ENCODE results near the gene IL17REL.

IL17REL gene

DNA sequence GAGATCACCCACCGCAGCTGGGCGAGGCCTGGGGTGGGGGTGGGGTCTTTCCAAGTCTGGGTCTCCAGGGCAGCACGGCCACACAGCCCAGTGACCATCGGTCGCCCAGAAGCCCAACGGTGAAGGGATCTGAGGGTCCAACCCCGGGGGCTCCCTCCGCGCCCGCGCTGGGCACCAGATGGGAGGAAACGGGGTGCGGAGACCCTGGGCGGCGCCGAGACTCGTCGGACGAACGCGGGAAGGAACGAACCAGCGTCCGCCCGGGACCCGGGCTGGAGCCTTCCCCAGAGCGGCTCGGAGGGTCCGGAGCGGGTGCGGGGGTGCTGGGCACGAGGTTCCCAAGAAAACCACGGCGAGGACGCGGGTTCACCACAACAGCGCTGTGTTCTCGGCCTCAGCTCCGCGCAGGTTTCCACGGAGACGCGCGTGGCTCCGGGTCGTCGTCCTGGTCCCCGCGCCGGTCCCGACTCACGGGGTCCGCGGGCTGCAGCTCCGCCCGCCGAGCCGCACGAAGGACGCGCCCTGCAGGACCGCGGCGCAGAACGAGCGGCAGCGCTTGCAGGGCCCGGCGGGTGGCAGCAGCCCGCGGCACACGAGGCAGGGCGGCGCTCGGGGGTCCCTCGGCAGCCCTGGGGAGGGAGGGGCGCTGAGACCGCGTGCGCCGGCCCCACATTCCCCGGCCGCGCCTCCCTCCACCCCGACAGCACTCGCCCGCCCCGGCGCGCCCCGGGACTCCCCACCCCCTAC, 2.3 kb upstream of the IL17REL start:
- Histone ChIP-seq H3K36me3 (ENCODE audit: control insufficient read depth, insufficient read depth, low read length) (no peaks in the 10 kb centered on the region), H3K9ac (ENCODE audit: low read length) (no peak overlapping the region), H3K4me1 (ENCODE audit: control insufficient read depth, insufficient read depth, low read length) (peaks cover 61% of the 10 kb centered on the region), H3K27me3 (ENCODE audit: control insufficient read depth, insufficient read depth, low read length) (peaks cover 69% of the 10 kb centered on the region), H3K4me3 (ENCODE audit: low read length) (no peak overlapping the region), H3K9me3 (ENCODE audit: control insufficient read depth, low read length) (no peaks in the 10 kb centered on the region)

DNA sequence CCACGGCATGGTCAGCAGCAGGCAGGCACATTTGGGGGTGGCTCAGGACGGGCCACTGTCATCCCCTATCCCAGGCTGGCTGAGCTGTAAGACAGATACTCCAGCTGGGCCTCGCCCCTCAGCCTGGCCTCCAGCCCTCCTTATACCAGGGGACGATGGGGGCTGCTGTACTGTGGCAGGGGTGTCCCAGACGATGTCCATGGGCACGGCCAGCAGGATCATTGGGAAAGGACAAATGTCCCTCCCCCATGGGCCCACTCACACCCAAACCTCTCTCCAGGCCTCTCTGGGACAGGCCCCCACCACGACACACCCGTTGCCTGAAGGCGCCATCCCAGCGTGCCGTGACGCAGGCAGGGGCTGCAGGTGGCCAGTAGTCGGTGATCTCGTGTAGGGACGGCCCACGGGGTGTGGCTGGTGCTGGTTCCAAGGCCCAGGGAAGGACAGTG, 1.5 kb upstream of the IL17REL start:
- Histone ChIP-seq H3K27me3 (ENCODE audit: control insufficient read depth, insufficient read depth, low read length) (peaks cover 71% of the 10 kb centered on the region), H3K4me1 (ENCODE audit: control insufficient read depth, insufficient read depth, low read length) (peaks cover 61% of the 10 kb centered on the region), H3K9ac (ENCODE audit: low read length) (no peak overlapping the region), H3K36me3 (ENCODE audit: control insufficient read depth, insufficient read depth, low read length) (no peaks in the 10 kb centered on the region), H3K4me3 (ENCODE audit: low read length) (no peak overlapping the region), H3K9me3 (ENCODE audit: control insufficient read depth, low read length) (no peaks in the 10 kb centered on the region)

DNA sequence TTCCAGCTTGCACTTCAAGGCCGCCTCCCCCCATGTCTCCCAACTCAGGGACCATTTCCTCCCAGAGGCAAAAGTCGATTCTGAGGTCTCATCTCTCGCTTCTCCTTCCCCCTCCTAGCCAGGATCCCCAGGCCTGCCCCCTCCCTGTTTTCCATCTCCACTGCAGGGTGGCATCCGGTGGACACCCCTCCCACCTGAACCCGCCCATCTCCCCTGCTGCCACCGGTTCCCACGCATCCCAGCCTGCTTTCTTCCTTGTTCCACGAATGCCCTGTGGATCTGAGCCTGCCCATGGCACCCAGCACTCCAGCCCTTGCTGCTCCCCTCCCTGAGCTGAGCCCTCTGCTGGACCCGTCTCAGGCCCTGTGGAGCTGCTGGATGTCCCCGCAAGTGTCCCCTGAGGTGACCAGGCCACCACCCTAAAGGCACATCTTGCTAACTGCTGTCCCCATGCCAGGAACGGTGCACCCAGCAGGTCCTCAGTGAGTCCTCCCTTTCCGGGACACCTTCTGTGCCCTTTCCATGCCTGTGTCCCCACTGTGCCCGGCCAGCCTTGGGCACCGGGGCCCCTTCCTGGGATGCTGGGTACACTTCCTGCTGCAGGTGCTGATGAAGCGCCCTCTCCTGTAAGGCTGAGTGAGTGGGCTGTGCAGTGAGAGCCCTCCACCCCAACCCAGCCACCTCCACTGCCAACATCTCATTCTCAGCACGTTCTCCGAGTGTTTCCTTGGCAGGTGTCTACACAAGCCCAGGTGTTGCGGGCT, 936 bp downstream of the IL17REL start:
- Histone ChIP-seq H3K9me3 (ENCODE audit: control insufficient read depth, low read length) (no peaks in the 10 kb centered on the region), H3K9ac (ENCODE audit: low read length) (no peak overlapping the region), H3K27me3 (ENCODE audit: control insufficient read depth, insufficient read depth, low read length) (peaks cover 59% of the 10 kb centered on the region), H3K36me3 (ENCODE audit: control insufficient read depth, insufficient read depth, low read length) (no peaks in the 10 kb centered on the region), H3K4me1 (ENCODE audit: control insufficient read depth, insufficient read depth, low read length) (peaks cover 67% of the 10 kb centered on the region), H3K4me3 (ENCODE audit: low read length) (no peak overlapping the region)

DNA sequence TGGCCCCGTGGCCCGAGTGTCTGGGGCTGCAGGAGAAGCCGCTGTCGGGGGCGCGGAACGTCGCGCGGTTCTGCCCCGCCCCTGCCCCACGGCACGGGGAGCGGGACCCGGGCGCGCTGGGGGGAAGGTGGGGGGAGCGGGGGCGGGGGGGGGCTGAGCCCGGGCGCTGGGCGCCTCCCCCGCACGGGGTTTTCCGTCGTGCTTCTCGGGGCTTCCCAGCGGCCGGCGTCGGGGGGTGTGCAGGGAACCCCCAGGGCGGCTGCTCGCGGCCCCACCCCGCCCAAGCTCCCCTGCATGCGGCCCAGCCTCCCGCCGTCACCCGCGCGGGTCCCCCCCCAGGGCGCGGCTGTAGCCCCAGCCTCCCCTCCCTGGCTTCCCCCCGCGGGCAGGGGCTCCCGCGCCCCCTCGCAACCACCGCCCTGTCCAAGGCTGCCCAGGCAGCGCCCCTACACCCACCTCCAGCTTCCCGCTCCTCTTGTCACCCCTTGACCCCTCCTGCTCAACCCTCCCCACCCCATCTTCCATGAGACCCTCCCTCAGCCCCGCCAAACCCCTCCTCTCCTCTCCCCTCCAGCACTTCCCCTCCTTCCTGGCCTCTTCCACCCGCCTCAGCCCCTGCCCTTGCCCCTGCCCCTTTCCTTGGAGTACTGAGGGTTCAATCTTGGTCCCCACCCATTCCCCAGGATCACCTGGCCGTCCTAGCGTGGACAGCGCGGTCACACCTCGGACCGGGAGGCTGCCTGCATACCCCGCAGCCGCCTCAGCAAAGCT, 1.7 kb downstream of the IL17REL start:
- no peaks in the 10 kb centered on the region for H3K9me3 ChIP-seq (ENCODE audit: control insufficient read depth, low read length)
- H3K4me3 ChIP-seq (ENCODE audit: low read length), result no peak overlapping the region
- peaks cover 52% of the 10 kb centered on the region for H3K27me3 ChIP-seq (ENCODE audit: control insufficient read depth, insufficient read depth, low read length)
- peaks cover 66% of the 10 kb centered on the region for H3K4me1 ChIP-seq (ENCODE audit: control insufficient read depth, insufficient read depth, low read length)
- H3K36me3 ChIP-seq (ENCODE audit: control insufficient read depth, insufficient read depth, low read length), result no peaks in the 10 kb centered on the region
- H3K9ac ChIP-seq (ENCODE audit: low read length), result no peak overlapping the region

DNA sequence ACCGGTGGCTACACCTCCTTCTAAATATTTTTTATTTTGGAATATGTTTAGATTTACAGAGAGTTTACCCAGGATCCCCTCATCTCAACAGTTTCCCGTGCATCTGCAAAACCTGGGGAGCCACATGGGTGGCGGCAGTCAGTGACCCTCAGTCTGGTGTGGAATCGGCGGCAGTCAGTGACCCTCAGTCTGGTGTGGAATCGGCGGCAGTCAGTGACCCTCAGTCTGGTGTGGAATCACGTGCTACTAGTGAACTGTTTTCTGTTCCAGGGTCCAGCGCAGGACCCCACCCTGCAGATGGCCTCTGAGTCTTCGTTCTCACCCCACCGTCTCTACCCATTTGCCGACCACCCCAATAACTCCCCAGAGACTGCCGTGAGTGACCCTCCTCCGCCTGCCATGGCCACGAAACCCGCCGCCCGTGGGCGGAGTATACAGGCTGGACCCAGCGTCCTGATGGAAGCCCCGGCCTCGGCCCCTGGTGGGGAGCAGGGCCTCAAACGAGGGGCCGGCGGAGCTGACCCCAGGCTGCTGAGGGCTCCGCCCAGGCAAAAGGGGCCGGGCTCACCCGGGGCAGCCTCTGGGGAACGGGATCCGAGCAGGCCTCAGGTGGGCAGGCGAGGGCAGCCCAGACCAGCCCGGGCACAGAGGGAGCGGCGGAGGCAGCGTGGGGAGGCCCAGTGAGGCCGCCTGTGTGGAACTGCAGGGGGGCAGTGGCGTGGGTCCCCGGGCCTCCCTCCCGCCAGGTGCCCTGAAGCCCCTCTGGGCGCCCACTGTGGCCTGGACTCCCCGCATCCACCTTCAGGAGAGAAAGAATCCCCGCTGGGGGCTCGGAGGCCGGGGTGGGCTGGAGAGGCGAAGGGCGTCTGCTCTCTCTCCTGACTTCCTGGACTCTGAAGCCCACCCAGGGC, 2.5 kb downstream of the IL17REL start:
- Histone ChIP-seq H3K9me3 (ENCODE audit: control insufficient read depth, low read length) (no peaks in the 10 kb centered on the region), H3K4me3 (ENCODE audit: low read length) (no peak overlapping the region), H3K27me3 (ENCODE audit: control insufficient read depth, insufficient read depth, low read length) (peaks cover 49% of the 10 kb centered on the region), H3K9ac (ENCODE audit: low read length) (no peak overlapping the region), H3K36me3 (ENCODE audit: control insufficient read depth, insufficient read depth, low read length) (no peaks in the 10 kb centered on the region), H3K4me1 (ENCODE audit: control insufficient read depth, insufficient read depth, low read length) (peaks cover 68% of the 10 kb centered on the region)

DNA sequence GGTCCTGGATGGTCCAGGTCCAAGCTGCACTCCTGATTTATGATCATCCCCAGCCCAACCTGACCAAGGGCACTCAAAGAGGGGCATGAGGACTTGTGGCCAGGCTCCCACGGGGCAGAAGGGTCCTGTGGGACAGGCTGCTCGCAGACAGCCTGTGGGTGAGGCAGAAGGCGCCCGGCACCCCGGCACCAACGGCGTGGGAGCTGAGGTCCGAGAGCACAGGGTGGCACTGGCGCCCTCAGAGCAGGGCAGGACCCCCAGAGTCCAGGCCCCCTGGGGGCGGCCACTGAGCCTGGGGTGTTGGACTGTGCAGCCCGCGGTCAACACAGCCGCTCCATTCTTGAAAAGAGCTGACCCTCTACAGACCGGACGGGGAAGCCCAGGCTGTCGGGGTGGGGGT, 3.3 kb downstream of the IL17REL start:
- Histone ChIP-seq H3K36me3 (ENCODE audit: control insufficient read depth, insufficient read depth, low read length) (no peaks in the 10 kb centered on the region), H3K27me3 (ENCODE audit: control insufficient read depth, insufficient read depth, low read length) (peaks cover 41% of the 10 kb centered on the region), H3K9ac (ENCODE audit: low read length) (no peak overlapping the region), H3K4me3 (ENCODE audit: low read length) (no peak overlapping the region), H3K9me3 (ENCODE audit: control insufficient read depth, low read length) (no peaks in the 10 kb centered on the region), H3K4me1 (ENCODE audit: control insufficient read depth, insufficient read depth, low read length) (peaks cover 60% of the 10 kb centered on the region)

DNA sequence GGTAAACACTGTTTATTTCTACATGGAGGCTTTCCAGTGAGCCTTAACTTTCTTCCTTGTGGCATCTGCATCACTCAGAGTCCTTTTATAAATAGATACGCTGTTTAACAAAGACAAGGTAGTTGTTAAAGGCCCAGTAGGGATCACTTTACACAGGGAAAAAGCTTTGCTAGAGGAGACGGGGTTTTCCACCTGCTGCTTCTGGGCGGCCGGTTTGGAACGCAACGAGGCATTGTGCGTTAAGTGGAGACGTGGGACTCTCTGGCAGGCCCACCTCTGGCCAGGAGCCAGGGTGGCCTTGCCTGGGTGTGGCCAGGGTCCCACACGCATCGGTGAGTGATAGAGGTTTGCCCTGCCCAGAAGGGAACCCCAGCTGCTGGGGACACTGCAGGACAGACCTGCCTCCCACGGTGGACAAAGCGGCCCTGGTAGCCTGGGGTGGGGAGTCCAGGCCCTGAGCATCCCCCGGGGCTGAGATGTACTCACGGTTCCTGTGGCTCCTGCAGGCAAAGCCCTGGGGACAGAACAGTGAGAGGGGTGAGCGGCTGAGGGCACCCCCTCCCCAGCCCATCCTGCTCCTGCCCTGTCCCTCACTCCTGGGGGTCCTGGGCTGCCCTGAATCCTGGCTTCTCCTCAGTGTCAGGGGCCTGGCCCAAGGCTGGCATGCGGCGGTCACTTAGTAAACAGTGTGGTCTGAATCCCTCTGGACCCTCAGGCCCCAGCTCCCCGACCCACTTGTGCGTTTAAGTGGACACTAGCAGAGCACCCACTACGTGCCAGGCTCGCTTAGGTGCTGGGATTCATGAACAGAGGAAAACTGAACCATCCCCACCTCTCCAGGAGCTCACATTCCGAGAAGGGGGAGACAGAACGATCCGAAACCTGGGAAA, 4.2 kb downstream of the IL17REL start:
- Histone ChIP-seq H3K36me3 (ENCODE audit: control insufficient read depth, insufficient read depth, low read length) (no peaks in the 10 kb centered on the region), H3K4me3 (ENCODE audit: low read length) (no peak overlapping the region), H3K9ac (ENCODE audit: low read length) (peak overlapping the region; percentile 28), H3K27me3 (ENCODE audit: control insufficient read depth, insufficient read depth, low read length) (peaks cover 32% of the 10 kb centered on the region), H3K4me1 (ENCODE audit: control insufficient read depth, insufficient read depth, low read length) (peaks cover 56% of the 10 kb centered on the region), H3K9me3 (ENCODE audit: control insufficient read depth, low read length) (no peaks in the 10 kb centered on the region)

DNA sequence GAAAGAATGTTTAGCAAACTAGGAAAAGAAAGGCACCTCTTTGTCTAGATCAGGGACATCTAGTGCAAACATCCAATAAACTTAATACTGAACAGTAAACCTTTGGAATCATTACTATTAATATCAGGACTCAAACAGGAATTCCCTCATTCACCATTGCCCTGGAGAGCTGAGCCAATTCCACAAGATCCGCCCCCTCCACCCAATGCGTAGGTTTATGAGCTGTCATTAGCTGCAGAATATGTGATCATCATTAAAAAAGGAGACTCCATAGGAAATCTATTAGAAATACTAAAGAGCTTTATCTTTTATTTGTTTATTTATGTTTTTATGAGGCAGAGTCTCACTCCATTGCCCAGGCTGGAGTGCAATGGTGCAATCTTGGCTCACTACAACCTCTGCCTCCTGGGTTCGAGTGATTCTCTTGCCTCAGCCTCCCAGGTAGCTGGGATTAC, 5.5 kb downstream of the IL17REL start:
- H3K9ac ChIP-seq (ENCODE audit: low read length), result no peak overlapping the region
- no peaks in the 10 kb centered on the region for H3K36me3 ChIP-seq (ENCODE audit: control insufficient read depth, insufficient read depth, low read length)
- H3K4me1 ChIP-seq (ENCODE audit: control insufficient read depth, insufficient read depth, low read length), result peaks cover 45% of the 10 kb centered on the region
- no peaks in the 10 kb centered on the region for H3K9me3 ChIP-seq (ENCODE audit: control insufficient read depth, low read length)
- peaks cover 22% of the 10 kb centered on the region for H3K27me3 ChIP-seq (ENCODE audit: control insufficient read depth, insufficient read depth, low read length)
- H3K4me3 ChIP-seq (ENCODE audit: low read length), result no peak overlapping the region

DNA sequence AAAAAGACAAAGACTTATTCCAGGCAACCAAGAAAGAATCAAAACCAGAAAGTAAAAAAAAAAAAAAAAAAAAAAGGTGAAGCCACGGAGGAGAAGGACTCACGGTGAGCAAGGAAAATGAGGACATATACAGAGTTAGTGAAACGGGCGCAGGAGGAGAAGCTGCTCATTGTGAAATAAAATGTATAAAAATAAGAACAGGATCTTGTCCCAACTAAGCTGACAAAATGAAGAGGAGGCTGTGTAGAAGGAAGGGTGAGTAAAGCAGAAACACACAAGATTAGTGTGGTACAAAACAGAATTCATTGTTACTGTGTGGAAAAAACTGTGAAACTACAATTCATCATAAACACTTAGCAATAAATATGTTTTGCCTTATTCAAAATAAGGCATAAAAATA, 7.6 kb downstream of the IL17REL start:
- Histone ChIP-seq H3K4me3 (ENCODE audit: low read length) (no peak overlapping the region), H3K4me1 (ENCODE audit: control insufficient read depth, insufficient read depth, low read length) (peaks cover 49% of the 10 kb centered on the region), H3K9ac (ENCODE audit: low read length) (no peak overlapping the region), H3K9me3 (ENCODE audit: control insufficient read depth, low read length) (no peaks in the 10 kb centered on the region), H3K36me3 (ENCODE audit: control insufficient read depth, insufficient read depth, low read length) (no peaks in the 10 kb centered on the region), H3K27me3 (ENCODE audit: control insufficient read depth, insufficient read depth, low read length) (peaks cover 9% of the 10 kb centered on the region)

DNA sequence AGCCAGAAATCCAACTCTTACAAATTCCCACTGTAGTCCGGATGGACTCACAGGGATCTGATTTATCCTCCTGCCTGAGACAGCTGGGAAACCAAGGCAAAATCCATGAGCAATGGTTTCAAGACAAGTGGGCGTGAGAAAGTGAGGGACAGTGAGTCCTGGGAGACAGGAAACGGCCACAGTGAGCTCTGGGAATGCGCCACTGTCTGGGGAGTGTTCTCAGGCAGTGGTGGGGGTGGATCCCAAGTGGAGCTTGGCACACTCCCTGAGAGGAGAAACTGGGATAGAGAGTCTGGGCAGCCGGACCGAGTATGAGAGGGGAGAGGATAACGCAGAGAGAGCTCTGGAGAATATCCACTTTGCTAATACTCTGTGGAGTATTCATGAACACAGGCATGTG, 9.8 kb downstream of the IL17REL start:
- Histone ChIP-seq H3K27me3 (ENCODE audit: control insufficient read depth, insufficient read depth, low read length) (peaks cover 8% of the 10 kb centered on the region), H3K4me1 (ENCODE audit: control insufficient read depth, insufficient read depth, low read length) (peaks cover 45% of the 10 kb centered on the region), H3K9ac (ENCODE audit: low read length) (no peak overlapping the region), H3K36me3 (ENCODE audit: control insufficient read depth, insufficient read depth, low read length) (no peaks in the 10 kb centered on the region), H3K4me3 (ENCODE audit: low read length) (no peak overlapping the region), H3K9me3 (ENCODE audit: control insufficient read depth, low read length) (no peaks in the 10 kb centered on the region)
